Stimulated activated CD4-positive, alpha-beta T cell treated with anti-CD3 and anti-CD28 coated beads, Interleukin-15, amount 100 ng/mL, for 48 hours (primary cell): ENCODE measurements around the gene S100A16.
"Not testable (repeated sequence)": the region's sequence is repeated elsewhere in the genome, so short reads cannot be mapped to it uniquely, and the experiment has no call there.

Experiments
- DNase-seq, 2 donors: peaks; one replicate each; pipeline ENCODE4 v3.0.0-alpha.2; 2020; ENCODE audit warnings: low read depth in 2 of 2

S100A16 gene

GRCh38 chr1:153612755-153613331, at the start of gene S100A16:
TSS of gene S100A16 (minus strand) at chr1:153613137. CDS start at chr1:153608151, 4,986 bp downstream.
- DNase-seq: no peak

GRCh38 chr1:153662269-153662668, 49.3 kb upstream of the S100A16 start:
- DNase-seq: no peak

GRCh38 chr1:153661111-153661708, 48.3 kb upstream of the S100A16 start:
- no peak for DNase-seq

- DNase-seq: no peak
Measured at GRCh38 chr1:153659656-153660055, 46.7 kb upstream of the S100A16 start.

- no peak for DNase-seq
Measured at GRCh38 chr1:153659175-153659534, 46.2 kb upstream of the S100A16 start.

- peak; percentile 82 to 90 for DNase-seq
Measured at GRCh38 chr1:153658400-153659174, 45.6 kb upstream of the S100A16 start, which contains the start of gene SNAPIN. TSS of gene SNAPIN (plus strand) at chr1:153658703. CDS start at chr1:153658744, 41 bp downstream.

- no peak for DNase-seq
Measured at GRCh38 chr1:153655333-153655732, 42.4 kb upstream of the S100A16 start.

- no peak for DNase-seq
Measured at GRCh38 chr1:153652805-153653500, 40.0 kb upstream of the S100A16 start.

- DNase-seq: no peak
Measured at GRCh38 chr1:153651771-153652170, 38.8 kb upstream of the S100A16 start.

- DNase-seq: no peak
Measured at GRCh38 chr1:153649863-153650235, 36.9 kb upstream of the S100A16 start.

GRCh38 chr1:153649137-153649862, 36.4 kb upstream of the S100A16 start:
- DNase-seq: no peak

GRCh38 chr1:153648000-153648643, 35.2 kb upstream of the S100A16 start:
- no peak for DNase-seq

- DNase-seq: no peak
Measured at GRCh38 chr1:153647346-153647714, 34.4 kb upstream of the S100A16 start.

GRCh38 chr1:153646672-153647345, 33.9 kb upstream of the S100A16 start:
- no peak for DNase-seq

- no peak for DNase-seq
Measured at GRCh38 chr1:153643816-153644215, 30.9 kb upstream of the S100A16 start.

- no peak for DNase-seq
Measured at GRCh38 chr1:153643100-153643499, 30.2 kb upstream of the S100A16 start.

GRCh38 chr1:153642161-153642560, 29.2 kb upstream of the S100A16 start:
- DNase-seq: no peak

- no peak for DNase-seq
Measured at GRCh38 chr1:153640861-153641260, 27.9 kb upstream of the S100A16 start.

- DNase-seq: not testable (repeated sequence)
Measured at GRCh38 chr1:153640213-153640612, 27.3 kb upstream of the S100A16 start.

GRCh38 chr1:153639280-153639679, 26.3 kb upstream of the S100A16 start:
- no peak for DNase-seq

GRCh38 chr1:153638261-153638660, 25.3 kb upstream of the S100A16 start:
- DNase-seq: no peak
